Measurements from ENCODE around the gene ZNF549.
"Not testable (repeated sequence)": the region's sequence is repeated elsewhere in the genome, so short reads cannot be mapped to it uniquely, and the experiment has no call there.

The ZNF549 gene

GRCh38 chr19:57527136-57527881 lies at the start of gene ZNF549:
TSS of gene ZNF549 (plus strand) at chr19:57527356. CDS start at chr19:57527574, 218 bp downstream.
- DNase-seq, result no peak

- peak; percentile 97 for DNase-seq
Measured at GRCh38 chr19:57487477-57488298, 39.5 kb upstream of the ZNF549 start, which contains the start of gene ZNF419. TSS of gene ZNF419 (plus strand) at chr19:57487750. CDS start at chr19:57487951, 201 bp downstream.

GRCh38 chr19:57488299-57488644 lies 38.9 kb upstream of the ZNF549 start:
- not testable (repeated sequence) for DNase-seq

- DNase-seq, result not testable (repeated sequence)
Measured at GRCh38 chr19:57499332-57499679, 27.9 kb upstream of the ZNF549 start.

- peak; percentile 92 for DNase-seq
Measured at GRCh38 chr19:57499680-57500395, 27.3 kb upstream of the ZNF549 start, which contains the start of gene ZNF773. TSS of gene ZNF773 (plus strand) at chr19:57499938. CDS start at chr19:57500081, 143 bp downstream.

GRCh38 chr19:57500400-57500799 lies 26.8 kb upstream of the ZNF549 start:
- DNase-seq, result not testable (repeated sequence)

GRCh38 chr19:57506163-57506562 lies 21.0 kb upstream of the ZNF549 start:
- DNase-seq, result no peak

- no peak for DNase-seq
Measured at GRCh38 chr19:57511484-57511883, 15.7 kb upstream of the ZNF549 start.

GRCh38 chr19:57512845-57513244 lies 14.3 kb upstream of the ZNF549 start:
- peak; percentile 11 for DNase-seq

GRCh38 chr19:57515255-57515654 lies 11.9 kb upstream of the ZNF549 start:
- DNase-seq, result no peak

- not testable (repeated sequence) for DNase-seq
Measured at GRCh38 chr19:57518021-57518420, 9.1 kb upstream of the ZNF549 start.

- no peak for DNase-seq
Measured at GRCh38 chr19:57537953-57538547, 10.9 kb downstream of the ZNF549 start.

GRCh38 chr19:57546513-57546912 lies 19.4 kb downstream of the ZNF549 start:
- no peak for DNase-seq

GRCh38 chr19:57552432-57552831 lies 25.3 kb downstream of the ZNF549 start:
- DNase-seq, result no peak

- DNase-seq, result no peak
Measured at GRCh38 chr19:57557659-57558058, 30.5 kb downstream of the ZNF549 start.

- DNase-seq, result no peak
Measured at GRCh38 chr19:57558525-57558924, 31.4 kb downstream of the ZNF549 start.

- peak; percentile 54 for DNase-seq
Measured at GRCh38 chr19:57559008-57559403, 31.9 kb downstream of the ZNF549 start.

- peak; percentile 89 for DNase-seq
Measured at GRCh38 chr19:57559404-57560025, 32.4 kb downstream of the ZNF549 start, which contains the start of gene ZNF550. TSS of gene ZNF550 (minus strand) at chr19:57559863. CDS start at chr19:57559682, 181 bp downstream.

- no peak for DNase-seq
Measured at GRCh38 chr19:57560049-57560491, 32.9 kb downstream of the ZNF549 start.

- no peak for DNase-seq
Measured at GRCh38 chr19:57563547-57563946, 36.4 kb downstream of the ZNF549 start.

- DNase-seq, result peak; percentile 70
Measured at GRCh38 chr19:57566396-57567265, 39.5 kb downstream of the ZNF549 start.
